Breast epithelium (tissue), 4 donors: ENCODE results near the gene DDA1. TPM values are rescaled to one million over a fixed set of nuclear protein-coding genes. Genes with fewer than 3 reads are reported as not detected.

Experiments
- DNase-seq, 2 donors: peaks; one replicate each; pipeline ENCODE4 v3.0.0-alpha.2; 2019; ENCODE audit warnings: low spot score in 2 of 2
- H3K27ac ChIP-seq, 2 donors: fragments of 200-600 bp; sonication (generic) in 1 of 2; one replicate each; pipeline ENCODE4 v1.5.1; 2016 to 2019; ENCODE audit warnings: mild to moderate bottlenecking in 1 of 2
- H3K27me3 ChIP-seq, 2 donors: fragments of 200-600 bp; sonication (generic) in 1 of 2; one replicate each; pipeline versions ENCODE4 v1.5.1 to v1.6.0; 2017 to 2019; ENCODE audit warnings: control low read depth in 1 of 2, mild to moderate bottlenecking in 1 of 2
- H3K36me3 ChIP-seq: fragments of 200-600 bp; one replicate; pipeline ENCODE4 v1.5.1; 2019
- H3K4me1 ChIP-seq, 2 donors: fragments of 200-600 bp; sonication (generic); one replicate each; pipeline ENCODE4 v1.5.1; 2016 to 2019; ENCODE audit warnings: control low read depth in 1 of 2
- H3K4me3 ChIP-seq, 3 donors: fragments of 200-600 bp; sonication (generic); 1 replicate in 2 of 3; 2 replicates in 1 of 3; pipeline ENCODE4 v1.5.1; 2016 to 2019; ENCODE audit warnings: mild to moderate bottlenecking in 3 of 3, moderate library complexity in 2 of 3
- H3K9me3 ChIP-seq, 2 donors: fragments of 200-600 bp; sonication (generic) in 1 of 2; one replicate each; pipeline ENCODE4 v1.5.1; 2016 to 2019; ENCODE audit warnings: control low read depth in 1 of 2
- CTCF ChIP-seq, 3 donors: fragments of 450-650 bp; IDR thresholded peaks; one replicate each; pipeline ENCODE4 v1.5.1; 2016 to 2017; ENCODE audit warnings: antibody characterized with exemption in 3 of 3, mild to moderate bottlenecking in 3 of 3, moderate library complexity in 3 of 3
- POLR2A ChIP-seq: fragments of 450-650 bp; IDR thresholded peaks from one replicate; pipeline ENCODE4 v1.6.1; 2016; ENCODE audit warnings: antibody characterized with exemption, mild to moderate bottlenecking, moderate library complexity
- POLR2AphosphoS5 ChIP-seq, 3 donors: sonication (generic); formaldehyde crosslinking; IDR thresholded peaks; one replicate each; pipeline ENCODE4 v1.6.1; 2017; ENCODE audit warnings: antibody characterized with exemption in 3 of 3
- intact Hi-C: fragments of 100-400 bp; cut with DNase I; formaldehyde crosslinking; loops from one replicate; pipeline ENCODE4 v1.15.1; 2023; ENCODE audit warnings: low total_unique reads
- total RNA-seq, 3 donors: library from RNA; depleted of rRNA; stranded (reverse); fragments of >200 nt; gene quantifications; one replicate each; pipeline ENCODE4 v1.1.0, GENCODE V29; 2016

The DDA1 gene
- total RNA-seq, 3 donors from 2014 or later = 9.2 to 18.7 (median 11.1) TPM

GRCh38 chr19:17330262-17331044 is 21.1 kb downstream of the DDA1 start:
- Histone ChIP-seq H3K4me3 (no peak overlapping the region), H3K4me1 (peaks cover 4 to 20% of the 10 kb centered on the region in 2 donors), H3K27ac (no peak overlapping the region), H3K9me3 (no peaks in the 10 kb centered on the region), H3K27me3 (no peaks in the 10 kb centered on the region), H3K36me3 (no peaks in the 10 kb centered on the region)
- TF ChIP-seq CTCF (IDR thresholded peaks at IDR 0.05) = no peak
- TF ChIP-seq POLR2AphosphoS5 (IDR thresholded peaks at IDR 0.05) = no peak
- no peak for TF ChIP-seq POLR2A
- DNase-seq = no peak
- intact Hi-C loops = no loop called here

- intact Hi-C loops = no loop called here
- no peak overlapping the region for H3K27ac ChIP-seq
- H3K9me3 ChIP-seq = no peaks in the 10 kb centered on the region
- DNase-seq = no peak
- TF ChIP-seq POLR2A (no peak), CTCF (IDR thresholded peaks at IDR 0.05) (no peak), POLR2AphosphoS5 (IDR thresholded peaks at IDR 0.05) (no peak)
- no peaks in the 10 kb centered on the region for H3K36me3 ChIP-seq
- peaks cover 4 to 18% of the 10 kb centered on the region in 2 donors for H3K4me1 ChIP-seq
- H3K27me3 ChIP-seq = no peaks in the 10 kb centered on the region
- H3K4me3 ChIP-seq = no peak overlapping the region
Observed at GRCh38 chr19:17331045-17331558, 21.7 kb downstream of the DDA1 start.

- no peak for DNase-seq
- intact Hi-C loops = no loop called here
- TF ChIP-seq POLR2A (no peak), POLR2AphosphoS5 (IDR thresholded peaks at IDR 0.05) (no peak), CTCF (IDR thresholded peaks at IDR 0.05) (no peak)
- Histone ChIP-seq H3K4me3 (no peak overlapping the region), H3K9me3 (no peaks in the 10 kb centered on the region), H3K27ac (no peak overlapping the region), H3K36me3 (no peaks in the 10 kb centered on the region), H3K4me1 (peaks cover 4 to 6% of the 10 kb centered on the region in 2 donors), H3K27me3 (no peaks in the 10 kb centered on the region)
Observed at GRCh38 chr19:17332360-17332676, 23.0 kb downstream of the DDA1 start.

GRCh38 chr19:17332677-17333581 is 23.6 kb downstream of the DDA1 start:
- no peak for DNase-seq

More at GRCh38 chr19:17332677-17333581, 23.6 kb downstream of the DDA1 start:
- H3K27ac ChIP-seq = no peak overlapping the region
- no peaks in the 10 kb centered on the region for H3K27me3 ChIP-seq
- H3K36me3 ChIP-seq = no peaks in the 10 kb centered on the region
- TF ChIP-seq CTCF (IDR thresholded peaks at IDR 0.05) (no peak), POLR2A (no peak), POLR2AphosphoS5 (IDR thresholded peaks at IDR 0.05) (no peak)
- H3K4me1 ChIP-seq = peaks cover 5 to 8% of the 10 kb centered on the region in 2 donors
- no peak overlapping the region for H3K4me3 ChIP-seq
- intact Hi-C loops = no loop called here
- no peaks in the 10 kb centered on the region for H3K9me3 ChIP-seq
